ENCODE data around the gene CCDC38.
A peak's percentile ranks its signal among the peaks of the same experiment; 100 is the strongest.

The CCDC38 gene

GRCh38 chr12:95962222-95962621 is 19.8 kb upstream of the CCDC38 start:
- no peak for TF ChIP-seq CTCF (IDR thresholded peaks at IDR 0.05; ENCODE audit: low read length, missing control alignments)
- no peak for DNase-seq (ENCODE audit: low read depth)
- no peak overlapping the region for H3K4me3 ChIP-seq (replicated peaks; ENCODE audit: low read depth, low read length)

GRCh38 chr12:95960241-95960640 is 17.8 kb upstream of the CCDC38 start:
- no peak overlapping the region for H3K4me3 ChIP-seq (replicated peaks; ENCODE audit: low read depth, low read length)
- DNase-seq (ENCODE audit: low read depth) = no peak
- TF ChIP-seq CTCF (IDR thresholded peaks at IDR 0.05; ENCODE audit: low read length, missing control alignments) = no peak

GRCh38 chr12:95959107-95959506 is 16.7 kb upstream of the CCDC38 start:
- peak; percentile 11 for DNase-seq (ENCODE audit: low read depth)
- no peak for TF ChIP-seq CTCF (IDR thresholded peaks at IDR 0.05; ENCODE audit: low read length, missing control alignments)
- no peak overlapping the region for H3K4me3 ChIP-seq (replicated peaks; ENCODE audit: low read depth, low read length)

- no peak for DNase-seq (ENCODE audit: low read depth)
- TF ChIP-seq CTCF (IDR thresholded peaks at IDR 0.05; ENCODE audit: low read length, missing control alignments) = no peak
- no peak overlapping the region for H3K4me3 ChIP-seq (replicated peaks; ENCODE audit: low read depth, low read length)
These were observed 14.2 kb upstream of the CCDC38 start for GRCh38 chr12:95956557-95957145.

GRCh38 chr12:95955549-95956159 is 13.2 kb upstream of the CCDC38 start:
- no peak for DNase-seq (ENCODE audit: low read depth)

GRCh38 chr12:95953000-95953399 is 10.6 kb upstream of the CCDC38 start:
- H3K4me3 ChIP-seq (replicated peaks; ENCODE audit: low read depth, low read length) = no peak overlapping the region
- TF ChIP-seq CTCF (IDR thresholded peaks at IDR 0.05; ENCODE audit: low read length, missing control alignments) = no peak
- DNase-seq (ENCODE audit: low read depth) = no peak

More at GRCh38 chr12:95955549-95956159, 13.2 kb upstream of the CCDC38 start:
- no peak for TF ChIP-seq CTCF (IDR thresholded peaks at IDR 0.05; ENCODE audit: low read length, missing control alignments)
- no peak overlapping the region for H3K4me3 ChIP-seq (replicated peaks; ENCODE audit: low read depth, low read length)

GRCh38 chr12:95951515-95951914 is 9.1 kb upstream of the CCDC38 start:
- DNase-seq (ENCODE audit: low read depth) = no peak
- no peak for TF ChIP-seq CTCF (IDR thresholded peaks at IDR 0.05; ENCODE audit: low read length, missing control alignments)
- no peak overlapping the region for H3K4me3 ChIP-seq (replicated peaks; ENCODE audit: low read depth, low read length)
